GM13976 (cell line): Measurements from ENCODE around the gene CUBN.

Experiments used
- DNase-seq: peaks from one replicate; pipeline ENCODE4 v3.0.0; 2012; ENCODE audit warnings: low spot score
- CTCF ChIP-seq: IDR thresholded peaks from 2 replicates; pipeline ENCODE4 v1.5.1; 2012; ENCODE audit warnings: borderline replicate concordance, mild to moderate bottlenecking; ENCODE audit not compliant: insufficient read depth; ENCODE audit errors: extremely low read depth, missing control alignments, control extremely low read depth
- in situ Hi-C: fragments of 300-500 bp; cut with MboI; formaldehyde crosslinking; loops from one replicate; pipeline ENCODE4 v1.12.0; 2022; ENCODE audit warnings: low sequenced_read_pairs, mixed read lengths, inconsistent platforms; ENCODE audit not compliant: unreplicated experiment

The CUBN gene

GRCh38 chr10:16949816-16950215, 179.8 kb downstream of the CUBN start:
- in situ Hi-C loops, result no loop called here
- TF ChIP-seq CTCF, result no peak
- DNase-seq, result no peak

GRCh38 chr10:16948361-16948760, 181.2 kb downstream of the CUBN start:
- TF ChIP-seq CTCF, result no peak
- in situ Hi-C loops, result no loop called here
- no peak for DNase-seq

GRCh38 chr10:16947069-16947468, 182.5 kb downstream of the CUBN start:
- TF ChIP-seq CTCF, result no peak
- no peak for DNase-seq
- in situ Hi-C loops, result no loop called here

GRCh38 chr10:16945593-16945992, 184.0 kb downstream of the CUBN start:
- in situ Hi-C loops, result no loop called here
- no peak for TF ChIP-seq CTCF
- DNase-seq, result no peak

- no peak for TF ChIP-seq CTCF
- in situ Hi-C loops, result no loop called here
Measured at GRCh38 chr10:16944986-16945385, 184.6 kb downstream of the CUBN start.

GRCh38 chr10:16944402-16944801, 185.2 kb downstream of the CUBN start:
- no peak for DNase-seq
- in situ Hi-C loops, result no loop called here
- no peak for TF ChIP-seq CTCF

More at GRCh38 chr10:16944986-16945385, 184.6 kb downstream of the CUBN start:
- no peak for DNase-seq
